NCI-H2196 treated with DMSO at 0.1 percent for 48 hours (cell line): ENCODE results near the gene ROBO1.
"Not testable (repeated sequence)": the region's sequence is repeated elsewhere in the genome, so short reads cannot be mapped to it uniquely, and the experiment has no call there.

Experiments
- DNase-seq: peaks from one replicate; lab custom pipeline; 2025; ENCODE audit not compliant: unreplicated experiment; lab: John Stamatoyannopoulos, UW

ROBO1 gene

DNA sequence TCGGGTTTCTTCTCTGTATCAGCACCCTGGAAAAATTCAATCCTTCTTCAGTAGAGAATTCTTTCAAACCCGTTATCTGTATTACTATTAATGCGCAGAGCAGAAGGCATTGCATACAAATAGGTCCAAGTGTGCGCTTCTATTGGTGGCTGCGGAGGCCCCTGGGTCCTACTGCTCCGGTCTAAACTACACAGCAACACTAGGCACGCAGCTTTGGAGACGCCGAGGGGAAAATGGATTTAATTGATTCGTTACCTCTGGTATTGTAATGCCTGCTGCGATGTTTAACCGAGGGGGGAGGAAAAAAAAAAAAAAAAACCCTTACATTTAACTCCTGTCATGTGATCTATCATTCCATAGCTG lies at the start of gene ROBO1:
Gene ROBO1, minus strand, starts transcription at position 94 of the 363 bp plus-strand sequence.
- no peak for DNase-seq

DNA sequence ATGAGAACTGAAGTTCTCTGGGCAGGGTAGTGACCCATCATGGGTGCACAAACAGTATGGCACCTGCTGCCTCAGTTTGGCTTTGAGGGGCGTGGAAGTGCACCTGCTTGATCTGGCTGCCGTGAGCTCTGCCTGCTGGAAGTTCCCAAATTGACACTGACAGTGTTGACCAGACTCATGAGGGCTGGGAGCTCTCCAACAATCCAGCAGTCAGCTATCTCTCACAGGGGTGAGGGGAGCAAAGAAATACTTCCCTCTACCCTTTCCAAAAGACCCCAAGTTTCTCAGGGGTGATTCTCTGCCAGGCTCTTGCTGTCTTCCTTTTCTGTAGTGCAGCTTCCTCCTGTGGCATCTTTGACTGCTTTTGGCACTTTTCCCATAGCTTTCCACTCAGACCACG lies 49.4 kb upstream of the ROBO1 start:
- DNase-seq, result no peak

DNA sequence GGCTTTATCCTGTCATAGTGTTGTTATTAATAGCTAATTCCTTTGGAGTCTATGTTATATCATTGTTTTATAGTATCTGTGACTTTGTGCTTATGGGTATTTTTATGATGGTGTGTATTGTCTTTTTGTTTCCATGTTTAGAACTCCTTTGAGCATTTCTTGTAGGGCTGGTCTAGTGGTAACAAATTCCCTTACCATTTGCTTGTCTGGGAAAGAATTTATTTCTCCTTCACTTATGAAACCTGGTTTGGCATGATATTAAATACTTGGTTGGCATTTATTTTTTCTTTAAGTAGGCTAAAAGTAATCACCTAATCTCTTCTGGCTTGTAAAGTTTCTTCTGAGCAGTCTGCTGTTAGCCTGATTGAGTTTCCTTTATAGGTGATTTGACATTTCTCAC lies 47.7 kb upstream of the ROBO1 start:
- DNase-seq, result no peak

DNA sequence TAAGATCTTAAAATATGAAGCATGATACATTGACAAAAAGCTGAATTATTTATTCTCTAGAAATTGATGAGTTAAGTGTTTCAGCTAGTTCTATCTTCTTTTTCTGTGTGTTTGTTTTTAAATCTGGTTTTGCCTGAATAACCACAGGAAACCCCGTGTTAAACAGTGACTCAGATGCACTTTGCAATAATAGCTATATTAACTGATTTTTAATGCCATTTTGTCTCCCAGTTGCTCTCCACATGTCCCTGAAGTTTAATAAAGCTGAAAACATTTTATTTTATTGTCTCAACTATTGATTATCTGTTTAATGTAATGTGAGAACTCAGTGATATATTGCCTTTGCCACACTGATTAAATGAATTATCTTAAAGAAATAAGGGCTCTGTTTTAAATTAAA lies 42.8 kb upstream of the ROBO1 start:
- DNase-seq, result no peak

DNA sequence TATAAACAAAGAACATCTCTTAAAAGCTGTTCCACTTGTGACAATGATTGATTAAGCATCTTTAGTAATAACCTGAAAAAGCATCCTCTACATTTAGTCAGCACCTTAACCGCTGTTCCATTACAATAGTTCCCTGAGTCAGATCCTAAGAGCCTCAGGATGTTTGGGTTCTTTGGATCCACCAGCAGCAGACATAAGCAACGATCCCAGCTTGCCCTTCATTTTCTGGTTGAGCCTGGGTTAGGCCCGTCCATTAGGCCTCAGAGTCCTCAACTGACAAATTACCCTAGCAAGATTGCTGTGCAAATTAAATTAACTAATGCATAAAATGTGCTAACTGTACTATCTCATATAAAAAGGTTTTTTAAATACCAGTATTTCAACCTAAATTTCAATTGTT lies 42.3 kb upstream of the ROBO1 start:
- no peak for DNase-seq

DNA sequence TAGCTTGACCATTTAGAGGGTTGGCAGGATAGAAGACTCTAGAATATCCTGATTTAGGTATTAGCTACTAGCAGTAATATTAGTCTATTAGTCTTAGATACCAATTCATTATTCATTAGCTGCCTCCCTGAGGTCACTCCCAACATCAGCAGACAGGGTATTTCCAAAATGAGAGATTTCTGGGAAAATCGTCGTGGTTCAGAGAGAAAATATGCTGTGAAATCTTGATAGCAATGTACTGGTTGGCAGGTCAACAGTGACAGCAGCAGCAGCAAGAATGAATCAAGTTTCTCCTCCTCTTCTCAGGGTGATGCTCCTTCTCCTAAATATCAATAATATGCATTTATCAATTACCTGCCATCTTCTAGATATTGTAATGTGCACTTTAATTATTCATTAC lies 41.3 kb upstream of the ROBO1 start:
- DNase-seq, result no peak

DNA sequence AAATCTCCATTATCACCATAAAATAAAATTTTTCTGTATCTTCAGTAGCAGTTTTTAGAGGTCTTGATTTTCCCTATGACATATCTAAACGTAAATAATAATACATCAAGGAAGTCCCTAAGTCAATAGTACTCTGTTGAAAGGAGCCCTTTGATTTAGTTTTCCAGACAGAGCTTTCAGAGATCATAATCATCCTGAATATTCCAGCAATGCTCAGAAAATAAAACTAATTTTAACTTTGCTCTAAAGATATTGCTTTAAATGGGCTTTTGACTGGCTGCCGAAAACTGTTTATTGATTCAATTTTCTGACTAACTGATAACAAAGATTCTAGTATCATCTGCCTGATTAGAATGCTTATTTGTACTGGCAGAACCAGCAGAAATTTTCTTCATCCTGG lies 40.7 kb upstream of the ROBO1 start:
- DNase-seq, result no peak

DNA sequence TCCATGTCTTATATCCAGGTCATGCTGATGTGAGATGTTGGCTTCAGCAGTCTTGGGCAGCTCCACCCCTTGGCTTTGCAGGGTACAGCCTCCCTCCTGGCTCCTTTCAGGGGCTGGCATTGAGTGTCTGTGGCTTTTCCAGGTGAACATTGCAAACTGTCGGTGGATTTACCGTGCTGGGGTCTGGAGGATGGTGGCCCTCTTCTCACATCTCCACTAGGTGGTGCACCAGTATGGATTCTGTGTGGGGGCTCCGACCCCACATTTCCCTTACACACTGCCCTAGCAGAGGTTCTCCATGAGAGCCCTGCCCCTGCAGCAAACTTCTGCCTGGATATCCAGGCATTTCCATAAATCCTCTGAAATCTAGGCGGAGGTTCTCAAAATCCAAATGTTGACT lies 22.4 kb upstream of the ROBO1 start:
- DNase-seq, result not testable (repeated sequence)

DNA sequence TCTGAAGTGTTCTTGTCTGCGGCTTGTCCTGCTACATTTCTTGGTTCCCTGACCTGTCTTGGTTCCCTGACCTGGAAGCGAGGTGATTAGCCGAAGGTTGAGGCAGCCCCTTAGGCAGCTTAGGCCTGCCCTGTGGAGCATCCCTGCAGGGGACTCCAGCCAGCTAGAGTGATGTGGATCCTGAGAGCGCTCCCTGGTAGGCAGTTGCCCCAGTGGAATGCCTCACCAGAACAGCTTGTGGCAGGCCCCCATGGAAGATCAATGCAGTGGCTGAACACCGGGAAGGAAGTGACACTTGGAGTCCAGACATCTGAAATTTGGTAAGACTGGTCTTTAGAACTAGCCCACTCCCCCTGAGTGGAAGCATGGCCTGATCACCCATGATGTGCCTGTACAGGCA lies 5.5 kb upstream of the ROBO1 start:
- DNase-seq, result no peak

DNA sequence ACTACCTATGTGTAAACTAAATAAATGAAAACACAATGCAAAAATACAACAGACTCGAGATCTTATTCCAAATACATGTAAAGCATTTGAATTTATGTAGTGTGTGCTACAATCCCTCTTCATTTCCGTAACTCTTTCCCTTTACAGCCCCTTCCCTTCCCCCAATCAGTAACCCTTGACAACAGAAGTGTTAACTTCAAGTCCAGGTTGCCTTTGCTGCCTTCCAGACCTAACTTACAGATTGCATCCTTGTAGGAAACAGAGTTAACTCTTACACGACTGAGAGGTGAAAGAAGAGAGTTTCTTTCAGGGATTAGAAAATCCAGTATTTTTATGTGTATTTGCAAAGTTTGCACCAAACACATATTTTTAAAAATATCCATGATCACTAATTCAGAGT lies 1.4 kb upstream of the ROBO1 start:
- no peak for DNase-seq

DNA sequence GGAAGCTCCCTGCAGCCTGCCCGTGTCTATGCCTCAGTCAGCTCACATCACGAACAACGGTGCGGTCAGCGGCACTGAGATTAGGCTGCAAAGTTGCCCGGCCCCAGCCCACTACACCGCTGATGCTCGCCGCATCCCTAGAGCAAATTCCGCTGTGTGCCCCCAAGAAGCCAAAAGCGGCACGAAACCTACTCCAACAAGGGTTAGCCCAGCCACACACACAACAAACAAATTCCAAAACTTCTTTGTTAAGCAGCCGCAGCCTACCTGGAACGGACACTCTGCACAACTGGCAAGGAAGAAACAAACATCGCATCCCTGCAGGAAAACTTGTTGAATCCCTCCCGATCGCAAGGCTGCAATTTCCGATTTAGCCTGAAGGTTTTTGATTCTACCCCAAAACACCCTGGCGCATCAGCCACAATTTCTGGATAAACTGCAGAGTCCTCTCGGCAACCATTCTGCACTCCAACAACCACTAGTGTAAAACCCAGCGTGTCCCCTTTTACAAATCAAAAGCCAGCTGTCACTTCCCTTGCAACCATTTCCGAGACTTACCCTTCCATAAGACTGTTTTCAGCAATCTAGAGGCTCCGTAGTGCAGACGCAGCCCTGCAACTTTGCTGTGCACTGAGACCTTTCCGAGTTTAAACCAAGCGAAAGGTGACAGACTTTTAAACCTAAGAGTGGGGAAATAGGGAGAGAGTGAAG lies 449 bp downstream of the ROBO1 start:
- DNase-seq, result no peak

DNA sequence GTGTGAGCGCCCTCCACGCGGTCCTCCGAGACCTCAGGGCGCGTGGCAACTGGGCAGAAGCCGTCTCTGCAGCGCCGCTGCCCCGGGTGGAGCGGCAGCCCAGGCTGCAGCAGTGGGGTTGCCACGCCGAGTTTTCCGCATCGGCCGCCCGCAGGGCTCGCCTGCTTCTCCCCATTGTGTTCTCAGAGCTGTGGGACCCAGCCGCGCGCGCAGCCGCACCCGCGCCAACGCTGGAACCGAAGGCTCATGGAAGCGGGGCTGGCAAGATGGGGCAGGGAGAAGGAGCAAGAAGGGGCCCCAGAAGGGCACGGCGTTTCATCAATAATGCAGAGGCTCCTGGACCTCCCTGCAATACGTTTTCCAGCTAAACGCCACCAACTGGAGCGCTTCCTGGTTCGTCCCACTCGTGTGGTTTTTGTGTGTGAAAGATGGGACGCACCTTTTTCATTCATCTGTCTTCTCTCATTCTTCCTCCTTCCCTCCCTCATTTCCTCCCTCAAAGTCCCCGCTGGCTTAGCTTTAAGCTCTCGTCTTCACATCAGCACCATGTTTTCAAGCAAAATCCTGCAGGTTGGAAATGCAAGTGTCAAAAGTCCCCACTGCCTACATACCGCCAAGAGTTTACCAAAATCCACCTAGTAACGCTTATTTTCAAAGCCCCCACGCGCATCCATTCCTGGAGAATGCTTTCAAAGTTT lies 1.2 kb downstream of the ROBO1 start:
- no peak for DNase-seq

DNA sequence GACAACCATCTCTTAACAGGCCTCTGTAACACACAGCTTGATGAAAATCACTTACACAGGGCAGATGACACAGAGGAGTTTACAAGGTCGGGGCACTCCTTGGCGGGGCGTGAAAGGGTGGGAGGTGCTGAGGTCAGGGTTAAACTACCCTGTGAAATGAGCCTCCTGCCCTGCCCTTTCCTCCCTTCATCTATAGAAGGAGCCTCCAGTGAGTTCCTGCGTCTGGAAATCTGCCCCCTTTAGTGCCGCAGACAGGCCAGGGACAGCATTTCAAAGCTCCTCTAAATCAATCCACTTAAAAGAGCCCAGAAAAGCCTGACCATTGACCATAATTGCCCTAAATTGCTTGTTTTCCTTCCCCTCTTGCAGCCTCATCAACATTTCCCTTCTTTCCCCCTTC lies 1.9 kb downstream of the ROBO1 start:
- no peak for DNase-seq

DNA sequence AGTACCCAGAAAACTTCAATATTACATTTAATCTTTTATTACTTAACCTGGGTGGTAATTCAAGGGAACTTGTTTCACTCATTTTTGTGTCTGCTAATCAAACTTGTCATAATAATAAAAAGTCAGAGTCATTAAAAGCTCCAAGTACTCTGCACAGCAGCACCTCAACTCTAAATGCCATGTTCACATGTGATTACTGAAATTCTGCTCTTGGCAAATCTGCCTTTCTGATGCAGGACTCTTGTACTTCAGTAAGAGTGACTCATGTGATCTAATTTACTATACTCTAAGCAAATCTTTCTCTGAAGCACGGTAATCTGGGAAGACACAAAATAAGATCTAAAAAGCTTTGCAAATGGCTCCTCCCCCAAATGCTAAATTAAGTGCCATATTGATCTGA lies 6.4 kb downstream of the ROBO1 start:
- DNase-seq, result no peak

DNA sequence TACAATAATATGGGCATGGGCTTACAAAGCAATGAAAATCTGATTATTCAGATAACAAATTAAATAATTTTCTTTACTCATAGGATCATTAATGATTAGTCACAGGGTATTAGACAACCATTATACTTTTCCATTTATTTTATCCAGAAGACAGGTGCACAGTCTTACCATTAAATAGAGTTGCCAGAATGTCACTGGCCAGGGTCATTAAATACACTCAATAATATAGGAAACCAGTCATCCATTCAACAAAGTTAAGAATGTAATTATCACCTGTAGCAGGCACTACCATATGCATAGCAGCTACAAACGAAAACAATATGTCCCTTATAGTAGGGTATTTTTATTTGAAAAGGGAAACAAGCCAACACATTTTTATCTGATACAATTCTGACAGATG lies 16.1 kb downstream of the ROBO1 start:
- no peak for DNase-seq

DNA sequence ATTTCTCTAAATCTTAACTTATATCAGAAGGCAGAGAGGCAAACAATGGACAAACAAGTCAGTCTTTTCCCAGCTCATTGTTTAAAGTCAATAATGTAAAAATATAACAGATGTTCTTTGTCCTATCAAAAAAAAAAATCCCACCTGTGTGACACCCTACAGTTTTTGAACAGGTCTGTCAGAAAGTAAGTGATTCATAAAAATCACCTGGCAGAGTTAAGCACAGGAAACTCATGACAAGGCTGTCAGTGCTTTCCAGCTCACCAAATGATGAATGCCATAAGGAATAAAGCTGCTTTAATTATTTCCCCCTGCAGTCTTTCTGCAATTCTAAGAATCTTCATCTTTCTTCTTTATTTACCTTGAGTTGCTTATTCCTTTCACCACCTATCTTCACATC lies 30.3 kb downstream of the ROBO1 start:
- DNase-seq, result no peak

DNA sequence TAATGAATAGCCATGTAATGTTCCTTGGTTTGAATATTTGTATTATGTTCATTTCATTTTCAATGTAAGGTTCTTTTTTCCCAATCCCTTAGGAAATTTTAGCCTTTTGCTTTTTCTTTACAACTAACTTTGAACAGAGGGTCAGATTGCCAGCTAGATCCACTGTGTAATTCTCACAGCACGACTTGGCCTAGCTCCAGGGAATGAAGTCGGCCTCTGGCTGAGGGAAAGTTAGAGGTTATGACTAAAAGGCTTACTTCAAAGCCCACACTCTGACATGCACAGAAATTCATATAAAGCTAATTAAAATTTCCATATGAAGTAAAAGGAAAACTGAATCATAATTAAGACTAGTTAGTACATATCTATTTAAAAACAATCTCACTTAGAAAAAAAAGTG lies 38.7 kb downstream of the ROBO1 start:
- no peak for DNase-seq

DNA sequence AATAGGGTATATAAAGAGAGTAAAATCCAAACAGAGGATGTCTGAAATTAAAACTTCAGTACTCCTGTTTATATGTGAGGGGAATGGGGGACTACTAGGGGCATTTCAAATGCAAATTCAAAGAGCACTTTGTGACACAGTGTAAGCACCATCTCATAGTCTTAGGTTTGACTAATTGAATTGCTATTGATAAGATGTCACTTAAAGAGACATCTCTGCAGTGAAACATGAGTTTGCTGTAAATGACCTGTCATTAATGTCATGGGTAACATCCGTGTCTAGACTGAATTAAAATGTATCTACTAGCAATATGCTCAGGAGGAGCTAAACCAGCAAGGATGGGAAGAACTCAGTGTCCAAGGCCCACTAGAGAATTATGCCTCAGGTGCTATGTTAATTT lies 41.0 kb downstream of the ROBO1 start:
- DNase-seq, result no peak

DNA sequence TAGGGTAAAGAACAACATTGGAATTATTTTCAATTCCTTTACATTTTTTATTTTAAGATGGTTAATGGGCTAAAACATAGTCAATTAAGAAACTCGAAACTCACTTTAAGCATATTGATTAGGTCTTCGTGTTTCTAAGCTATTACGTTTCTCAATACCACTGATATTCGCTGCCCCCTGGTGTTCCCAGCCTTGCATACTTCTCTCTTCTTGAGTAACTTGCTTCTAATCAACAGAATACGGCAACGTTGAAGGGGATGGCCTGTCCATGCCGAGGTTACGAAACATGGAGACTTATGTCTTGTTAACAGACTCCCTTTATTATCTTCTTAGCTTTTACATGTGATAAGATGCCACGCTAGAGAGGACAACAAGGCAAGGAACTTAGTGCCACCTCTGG lies 43.6 kb downstream of the ROBO1 start:
- no peak for DNase-seq

DNA sequence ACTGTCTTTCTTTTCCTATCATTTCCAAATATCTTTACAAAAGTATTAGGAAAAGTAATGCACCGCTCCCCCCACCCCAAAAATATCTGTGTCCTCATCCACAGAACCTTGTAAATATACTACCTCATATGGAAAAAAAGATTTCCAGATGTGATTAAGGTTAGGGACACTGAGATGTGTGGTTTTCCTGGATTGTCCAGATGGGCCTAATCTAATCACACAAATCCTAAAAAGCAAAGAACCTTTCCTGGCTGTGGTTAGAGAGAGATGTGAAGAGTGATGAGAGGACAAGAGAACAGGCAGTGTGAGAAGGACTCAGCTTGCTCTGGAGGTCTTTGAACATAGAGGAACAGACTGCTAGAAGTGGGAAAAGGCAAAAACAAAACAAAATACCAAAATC lies 77.7 kb downstream of the ROBO1 start:
- DNase-seq, result no peak

DNA sequence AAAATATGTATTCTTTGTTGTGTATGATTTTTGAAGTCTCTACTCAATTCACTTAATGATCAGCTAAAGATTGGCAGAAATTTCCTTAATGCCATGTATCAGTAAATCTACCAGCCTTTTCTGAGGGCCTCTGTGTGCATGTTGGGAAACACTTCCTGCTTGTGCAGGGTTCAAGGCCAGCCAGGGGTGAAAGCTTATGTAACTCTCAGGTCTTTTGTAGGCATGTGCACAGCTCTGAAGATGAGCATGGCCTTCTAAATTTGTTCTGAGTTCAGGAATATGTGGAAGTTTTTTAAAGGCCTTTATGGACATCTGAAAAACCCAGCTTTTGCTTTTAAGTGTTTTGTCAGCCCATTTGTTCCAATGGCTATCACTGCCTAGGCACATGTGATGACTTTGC lies 82.7 kb downstream of the ROBO1 start:
- no peak for DNase-seq

DNA sequence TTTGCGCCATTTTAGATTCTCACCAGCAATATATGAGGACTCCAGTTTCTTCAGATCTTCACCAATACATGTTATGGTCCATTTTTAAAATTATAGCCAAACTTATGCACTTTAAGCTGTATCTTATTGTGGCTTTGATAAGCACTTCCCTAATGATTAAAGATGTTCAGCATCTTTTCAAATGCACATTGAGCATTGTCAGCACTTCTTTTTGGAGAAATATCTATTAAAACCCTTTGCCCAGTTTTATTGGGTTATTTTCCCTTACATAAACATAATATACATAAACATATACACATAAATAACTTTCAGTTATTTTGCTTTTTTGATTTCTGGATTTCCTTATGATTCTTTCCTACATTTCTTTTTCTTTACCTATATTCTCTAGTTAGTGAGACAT lies 83.8 kb downstream of the ROBO1 start:
- no peak for DNase-seq

DNA sequence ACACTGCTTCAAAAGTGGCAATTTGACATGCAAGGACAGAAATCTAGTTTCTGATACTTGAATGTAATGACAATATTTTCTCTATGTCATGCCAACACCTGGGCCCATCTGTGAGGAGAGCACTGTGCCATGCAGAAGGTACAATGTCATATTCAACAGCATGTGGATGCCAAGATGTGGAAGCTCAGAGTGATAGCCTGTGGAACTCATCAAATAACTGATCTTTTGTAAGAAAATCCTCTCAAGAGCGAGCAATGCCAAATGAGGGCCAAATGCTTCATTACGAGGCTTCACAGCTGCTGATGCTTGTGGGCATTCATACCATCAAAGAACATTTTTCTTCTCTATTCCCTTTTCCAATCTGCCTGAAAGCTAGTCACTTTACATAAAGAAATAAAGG lies 95.1 kb downstream of the ROBO1 start:
- DNase-seq, result no peak
